ENCODE data around the gene NXPH2.

DNA sequence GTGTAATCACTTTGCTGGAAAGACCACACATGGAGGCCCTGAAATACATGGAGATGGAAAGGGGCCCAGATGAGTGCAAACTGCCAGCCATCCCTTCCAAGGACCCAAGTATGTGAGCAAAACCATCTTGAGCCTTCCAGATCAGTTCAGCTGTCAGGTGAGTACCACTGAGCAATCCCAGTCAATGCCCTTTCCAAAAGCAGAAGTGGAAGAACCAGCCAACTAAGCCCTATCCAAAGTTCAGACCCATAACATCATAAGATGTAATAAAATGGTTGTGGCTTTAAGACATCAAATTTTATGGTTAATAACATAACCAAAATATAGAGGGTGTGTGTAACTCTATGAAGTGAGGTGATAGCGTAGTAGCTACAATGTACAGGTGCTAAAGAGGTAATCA lies 88.5 kb downstream of the NXPH2 start:
- TF ChIP-seq, protein P1, sequence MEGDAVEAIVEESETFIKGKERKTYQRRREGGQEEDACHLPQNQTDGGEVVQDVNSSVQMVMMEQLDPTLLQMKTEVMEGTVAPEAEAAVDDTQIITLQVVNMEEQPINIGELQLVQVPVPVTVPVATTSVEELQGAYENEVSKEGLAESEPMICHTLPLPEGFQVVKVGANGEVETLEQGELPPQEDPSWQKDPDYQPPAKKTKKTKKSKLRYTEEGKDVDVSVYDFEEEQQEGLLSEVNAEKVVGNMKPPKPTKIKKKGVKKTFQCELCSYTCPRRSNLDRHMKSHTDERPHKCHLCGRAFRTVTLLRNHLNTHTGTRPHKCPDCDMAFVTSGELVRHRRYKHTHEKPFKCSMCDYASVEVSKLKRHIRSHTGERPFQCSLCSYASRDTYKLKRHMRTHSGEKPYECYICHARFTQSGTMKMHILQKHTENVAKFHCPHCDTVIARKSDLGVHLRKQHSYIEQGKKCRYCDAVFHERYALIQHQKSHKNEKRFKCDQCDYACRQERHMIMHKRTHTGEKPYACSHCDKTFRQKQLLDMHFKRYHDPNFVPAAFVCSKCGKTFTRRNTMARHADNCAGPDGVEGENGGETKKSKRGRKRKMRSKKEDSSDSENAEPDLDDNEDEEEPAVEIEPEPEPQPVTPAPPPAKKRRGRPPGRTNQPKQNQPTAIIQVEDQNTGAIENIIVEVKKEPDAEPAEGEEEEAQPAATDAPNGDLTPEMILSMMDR (IDR thresholded peaks at IDR 0.05; ENCODE audit: low read length), result no peak
- no peak for TF ChIP-seq EZH2 (IDR thresholded peaks at IDR 0.05; ENCODE audit: borderline replicate concordance, low read length)
